GM12878 (cell line): Measurements from ENCODE around the gene CASP12. TPM values are rescaled to one million over a fixed set of nuclear protein-coding genes. Genes with fewer than 3 reads are reported as not detected.

Experiments used
- ATAC-seq: fragments of 200-7000 bp; cut with Tn5 transposase; 3 replicates; pipeline ENCODE4 v1.9.1; 2020; ENCODE audit warnings: mild to moderate bottlenecking, moderate library complexity
- BruUV-seq: library from RNA; stranded (reverse); fragments of 400-500 nt; replicated peaks from 2 replicates; lab custom pipeline; 2021; lab: Mats Ljungman, UMichigan
- CTCF ChIA-PET: fragments of 300-600 bp; sonication (Branson Sonifier 250); formaldehyde crosslinking; extraction: SDS; loops from one replicate; lab custom pipeline; 2021; ENCODE audit warnings: inconsistent platforms; lab: Yijun Ruan, JAX
- POLR2A ChIA-PET: fragments of 350-600 bp; formaldehyde crosslinking; extraction: SDS; loops from one replicate; lab custom pipeline; 2021; ENCODE audit warnings: inconsistent platforms; lab: Charles Lee
- RAD21 ChIA-PET: fragments of 300-600 bp; sonication (Branson Sonifier 250); formaldehyde crosslinking; loops from one replicate; lab custom pipeline; 2023; ENCODE audit warnings: antibody characterized with exemption; ENCODE audit not compliant: unreplicated experiment; lab: Charles Lee
- SMC1A ChIA-PET: fragments of 300-600 bp; sonication (Branson Sonifier 250); formaldehyde crosslinking; loops from one replicate; lab custom pipeline; 2023; ENCODE audit not compliant: unreplicated experiment, uncharacterized antibody; lab: Charles Lee
- DNase-seq: peaks from one replicate; pipeline ENCODE4 v3.0.0-alpha.2; 2011; ENCODE audit warnings: low read depth, low spot score
- FAIRE-seq: peaks from 3 replicates; lab custom pipeline; 2011; peaks lifted over from hg19 to GRCh38; lab: Jason Lieb, UNC
- H2AFZ ChIP-seq: 2 replicates; pipeline ENCODE4 v1.6.0; 2011; ENCODE audit warnings: low read depth, low read length, control low read depth; ENCODE audit not compliant: control insufficient read depth
- H3K27ac ChIP-seq: 2 replicates; pipeline ENCODE4 v1.5.1; 2011; ENCODE audit warnings: control low read depth; ENCODE audit not compliant: control insufficient read depth, insufficient read depth
- H3K27me3 ChIP-seq, 2 experiments: replicated peaks in 1 of 2; 2 replicates each; pipeline versions ENCODE4 v1.6.0 to v1.6.1; 2011; ENCODE audit warnings: low read length in 1 of 2; ENCODE audit not compliant: control insufficient read depth in 2 of 2, insufficient read depth in 2 of 2
- H3K36me3 ChIP-seq, 2 experiments: 2 replicates each; pipeline ENCODE4 v1.5.1; 2011; ENCODE audit warnings: low read length in 1 of 2; ENCODE audit not compliant: control insufficient read depth in 2 of 2, insufficient read depth in 2 of 2
- H3K4me1 ChIP-seq: 2 replicates; pipeline ENCODE4 v1.6.1; 2011; ENCODE audit warnings: mild to moderate bottlenecking, low read length, moderate library complexity, mixed read lengths; ENCODE audit not compliant: control insufficient read depth, insufficient read depth
- H3K4me2 ChIP-seq: 2 replicates; pipeline ENCODE4 v1.6.0; 2011; ENCODE audit warnings: control low read depth; ENCODE audit not compliant: control insufficient read depth, insufficient read depth
- H3K4me3 ChIP-seq: fragments of 200-600 bp; sonication (generic); 2 replicates; pipeline ENCODE4 v1.5.1; 2016
- H3K79me2 ChIP-seq: 2 replicates; pipeline ENCODE4 v1.6.0; 2011; ENCODE audit warnings: low read length; ENCODE audit not compliant: control insufficient read depth, insufficient read depth
- H3K9ac ChIP-seq: 2 replicates; pipeline ENCODE4 v1.8.0; 2011; ENCODE audit warnings: low read length, control low read depth, mixed read lengths; ENCODE audit not compliant: control insufficient read depth, insufficient read depth
- H3K9me3 ChIP-seq: replicated peaks from 3 replicates; pipeline ENCODE4 v1.5.1; 2011; ENCODE audit warnings: mild to moderate bottlenecking, low read length; ENCODE audit not compliant: control insufficient read depth, insufficient read depth
- H4K20me1 ChIP-seq: 2 replicates; pipeline ENCODE4 v1.6.0; 2011; ENCODE audit not compliant: control insufficient read depth, insufficient read depth
- MTA2 ChIP-seq: fragments of 450-650 bp; IDR thresholded peaks from 2 replicates; pipeline ENCODE4 v1.6.1; 2016; ENCODE audit warnings: low read depth, mild to moderate bottlenecking, moderate library complexity
- REST ChIP-seq: IDR thresholded peaks from 2 replicates; pipeline ENCODE4 v1.6.1; 2012; ENCODE audit warnings: mild to moderate bottlenecking, low read depth, low read length
- SMAD1 ChIP-seq: fragments of 450-650 bp; IDR thresholded peaks from 2 replicates; pipeline ENCODE4 v1.6.1; 2018; ENCODE audit warnings: mild to moderate bottlenecking, low read depth; ENCODE audit not compliant: partially characterized antibody
- ZZZ3 ChIP-seq: IDR thresholded peaks from 2 replicates; pipeline ENCODE4 v1.6.1; 2011; ENCODE audit warnings: low read depth; ENCODE audit not compliant: control insufficient read depth, insufficient read length
- WGBS: methylation state at CpG from one replicate; pipeline ENCODE4 v1.1.6; 2016; ENCODE audit warnings: low lambda C conversion rate; ENCODE audit not compliant: insufficient replicate concordance, insufficient coverage; ENCODE audit errors: missing lambda C conversion rate; 5-methylcytosine and 5-hydroxymethylcytosine counted together
- in situ Hi-C: fragments of 300-500 bp; cut with MboI; formaldehyde crosslinking; loops from 9 replicates; pipeline ENCODE4 v1.14.3; 2018; ENCODE audit warnings: mixed read lengths
- intact Hi-C: fragments of 100-400 bp; cut with micrococcal nuclease; formaldehyde crosslinking; loops from one replicate; pipeline ENCODE4 v1.14.2; 2022; ENCODE audit not compliant: unreplicated experiment
- polyA plus RNA-seq, 11 experiments: library from polyadenylated mRNA; depleted of rRNA in 4 of 11; unstranded in 6 of 11; stranded (reverse) in 5 of 11; fragments of >200 nt; fragmentation: Nextera tagmentation in 4 of 11; fragmentation: Illumina TruSeq in 1 of 11; extraction: Ambion mirVana in 4 of 11; extraction: Trizol in 1 of 11; gene quantifications; 1 replicate in 1 of 11; 2 replicates in 10 of 11; pipeline versions ENCODE4 v1.2.1 to v1.2.3, GENCODE V29; 2011 to 2016; ENCODE audit warnings: inconsistent platforms in 2 of 11, missing spikeins in 2 of 11, low read depth in 1 of 11
- small RNA-seq: library from RNA; depleted of rRNA; stranded (forward); fragments of <200 nt; gene quantifications from one replicate; pipeline ENCODE3, GENCODE V24; 2014
- total RNA-seq, 4 experiments: library from RNA; depleted of rRNA in 3 of 4; stranded (reverse); fragments of >200 nt in 3 of 4; fragmentation: Illumina TruSeq in 1 of 4; extraction: Trizol in 1 of 4; gene quantifications; 2 replicates each; pipeline versions ENCODE4 v1.2.1 to v1.2.3, GENCODE V29; 2013 to 2021

Gene CASP12
- total and polyA plus RNA-seq, 10 of the 15 experiments (the other 5 are each of a cell fraction or from before 2014, with no cell fraction given): 0.10 to 0.14 TPM; not detected in 8

- RAD21 ChIA-PET: no interaction called here
These were observed 61.6 kb downstream of the CASP12 start for GRCh38 chr11:104836691-104837090.

More at GRCh38 chr11:104836691-104837090, 61.6 kb downstream of the CASP12 start:
- H3K79me2 ChIP-seq: no peaks in the 10 kb centered on the region
- no peak overlapping the region for H3K4me2 ChIP-seq
- FAIRE-seq (no peak), DNase-seq (no peak), ATAC-seq (no peak)
- H3K9me3 ChIP-seq: no peaks in the 10 kb centered on the region; the same call in 2 of the 3 replicates
- no TSS peak for BruUV-seq
- H4K20me1 ChIP-seq: no peaks in the 10 kb centered on the region
- no peak for TF ChIP-seq MTA2
- TF ChIP-seq ZZZ3: no peak
- no peak for TF ChIP-seq SMAD1
- TF ChIP-seq REST: no peak
- intact Hi-C loops: no loop called here
- no peak overlapping the region for H3K27ac ChIP-seq
- no peaks in the 10 kb centered on the region; a peak in 1 of 4 replicates for H3K27me3 ChIP-seq
- no peaks in the 10 kb centered on the region for H3K4me1 ChIP-seq
- ChIA-PET POLR2A (no interaction called here), SMC1A (no interaction called here), CTCF (interaction anchor here (1.0 kb wide), 1 partner anchor 36 kb away, joined by 3 read pairs; no protein-coding TSS in a partner anchor)
- no peak overlapping the region for H3K4me3 ChIP-seq
- 39% methylated on average over 2 of the region's 2 CpGs for WGBS
- in situ Hi-C loops: no loop called here
- no peaks in the 10 kb centered on the region for H3K36me3 ChIP-seq
- no peak overlapping the region for H2AFZ ChIP-seq
- H3K9ac ChIP-seq: no peak overlapping the region

Small RNA genes lying within 50 kb of the gene (small RNA-seq; reads per million reads assigned to genes)
- not detected for gene AP002004.1

Other genes with a start within 250 kb of the CASP12 start
- gene CASP4, start 70.1 kb upstream of the CASP12 start, total RNA-seq (2014; rRNA removed): 50.7 and 57.1 TPM in 2 replicates
- 75.7 and 80.1 TPM in 2 replicates for gene CASP4, start 70.1 kb upstream of the CASP12 start, total RNA-seq (2014; rRNA removed; fragmentation: Illumina TruSeq; extraction: Trizol)
- gene CASP4, start 70.1 kb upstream of the CASP12 start, total RNA-seq (2021): 37.1 and 41.9 TPM in 2 replicates
- gene CASP4, start 70.1 kb upstream of the CASP12 start, polyA plus RNA-seq (2011; rRNA removed): 85.7 and 96.8 TPM in 2 replicates
- 113 and 130 TPM in 2 replicates for gene CASP4, start 70.1 kb upstream of the CASP12 start, polyA plus RNA-seq (2014; fragmentation: Illumina TruSeq; extraction: Trizol)
- gene CASP4, start 70.1 kb upstream of the CASP12 start, polyA plus RNA-seq (2014; fragmentation: Nextera tagmentation; extraction: Ambion mirVana): 10 to 100 TPM; 48.9 to 59.6 TPM
- 47.5 and 49.3 TPM in 2 replicates for gene CASP4, start 70.1 kb upstream of the CASP12 start, polyA plus RNA-seq (2014; rRNA removed)
- gene CASP4, start 70.1 kb upstream of the CASP12 start, polyA plus RNA-seq (2016; fragmentation: Nextera tagmentation; extraction: Ambion mirVana): 10 to 100 TPM; 25.3 to 26.6 TPM
- not detected in 2 replicates for gene CASP5, start 124.7 kb upstream of the CASP12 start, total RNA-seq (2014; rRNA removed)
- not detected in 2 replicates for gene CASP5, start 124.7 kb upstream of the CASP12 start, total RNA-seq (2014; rRNA removed; fragmentation: Illumina TruSeq; extraction: Trizol)
- gene CASP5, start 124.7 kb upstream of the CASP12 start, total RNA-seq (2021): not detected in 2 replicates
- gene CASP5, start 124.7 kb upstream of the CASP12 start, polyA plus RNA-seq (2011; rRNA removed): not detected in 2 replicates
- not detected in 2 replicates for gene CASP5, start 124.7 kb upstream of the CASP12 start, polyA plus RNA-seq (2014; fragmentation: Illumina TruSeq; extraction: Trizol)
- not detected for gene CASP5, start 124.7 kb upstream of the CASP12 start, polyA plus RNA-seq (2014; fragmentation: Nextera tagmentation; extraction: Ambion mirVana)
- not detected in 2 replicates for gene CASP5, start 124.7 kb upstream of the CASP12 start, polyA plus RNA-seq (2014; rRNA removed)
- gene CASP5, start 124.7 kb upstream of the CASP12 start, polyA plus RNA-seq (2016; fragmentation: Nextera tagmentation; extraction: Ambion mirVana): not detected
- gene CASP1, start 136.7 kb upstream of the CASP12 start, total RNA-seq (2014; rRNA removed): 9.0 and 12.9 TPM in 2 replicates
- 12.0 and 12.5 TPM in 2 replicates for gene CASP1, start 136.7 kb upstream of the CASP12 start, total RNA-seq (2014; rRNA removed; fragmentation: Illumina TruSeq; extraction: Trizol)
- 11.1 and 12.9 TPM in 2 replicates for gene CASP1, start 136.7 kb upstream of the CASP12 start, total RNA-seq (2021)
- 39.7 and 54.2 TPM in 2 replicates for gene CASP1, start 136.7 kb upstream of the CASP12 start, polyA plus RNA-seq (2011; rRNA removed)
- gene CASP1, start 136.7 kb upstream of the CASP12 start, polyA plus RNA-seq (2014; fragmentation: Illumina TruSeq; extraction: Trizol): 14.7 and 17.8 TPM in 2 replicates
- 10 to 100 TPM; 23.4 to 27.2 TPM for gene CASP1, start 136.7 kb upstream of the CASP12 start, polyA plus RNA-seq (2014; fragmentation: Nextera tagmentation; extraction: Ambion mirVana)
- gene CASP1, start 136.7 kb upstream of the CASP12 start, polyA plus RNA-seq (2014; rRNA removed): 13.9 and 18.0 TPM in 2 replicates
- gene CASP1, start 136.7 kb upstream of the CASP12 start, polyA plus RNA-seq (2016; fragmentation: Nextera tagmentation; extraction: Ambion mirVana): 10 to 100 TPM; 16.9 to 17.3 TPM
- gene CARD16, start 146.9 kb upstream of the CASP12 start, total RNA-seq (2014; rRNA removed): 11.8 and 13.8 TPM in 2 replicates
- 17.1 and 19.9 TPM in 2 replicates for gene CARD16, start 146.9 kb upstream of the CASP12 start, total RNA-seq (2014; rRNA removed; fragmentation: Illumina TruSeq; extraction: Trizol)
- gene CARD16, start 146.9 kb upstream of the CASP12 start, total RNA-seq (2021): 13.5 and 15.1 TPM in 2 replicates
- gene CARD16, start 146.9 kb upstream of the CASP12 start, polyA plus RNA-seq (2011; rRNA removed): 22.2 and 31.3 TPM in 2 replicates
- 25.3 and 29.6 TPM in 2 replicates for gene CARD16, start 146.9 kb upstream of the CASP12 start, polyA plus RNA-seq (2014; fragmentation: Illumina TruSeq; extraction: Trizol)
- 10 to 100 TPM; 75.8 to 76.3 TPM for gene CARD16, start 146.9 kb upstream of the CASP12 start, polyA plus RNA-seq (2014; fragmentation: Nextera tagmentation; extraction: Ambion mirVana)
- 20.1 and 25.7 TPM in 2 replicates for gene CARD16, start 146.9 kb upstream of the CASP12 start, polyA plus RNA-seq (2014; rRNA removed)
- gene CARD16, start 146.9 kb upstream of the CASP12 start, polyA plus RNA-seq (2016; fragmentation: Nextera tagmentation; extraction: Ambion mirVana): 10 to 100 TPM; 29.9 to 30.3 TPM
- not detected in 2 replicates for gene CARD18, start 241.3 kb upstream of the CASP12 start, total RNA-seq (2014; rRNA removed)
- not detected in 2 replicates for gene CARD18, start 241.3 kb upstream of the CASP12 start, total RNA-seq (2014; rRNA removed; fragmentation: Illumina TruSeq; extraction: Trizol)
- gene CARD18, start 241.3 kb upstream of the CASP12 start, total RNA-seq (2021): not detected in 2 replicates
- not detected in 2 replicates for gene CARD18, start 241.3 kb upstream of the CASP12 start, polyA plus RNA-seq (2011; rRNA removed)
- not detected in 2 replicates for gene CARD18, start 241.3 kb upstream of the CASP12 start, polyA plus RNA-seq (2014; fragmentation: Illumina TruSeq; extraction: Trizol)
- gene CARD18, start 241.3 kb upstream of the CASP12 start, polyA plus RNA-seq (2014; fragmentation: Nextera tagmentation; extraction: Ambion mirVana): not detected
- not detected in 2 replicates for gene CARD18, start 241.3 kb upstream of the CASP12 start, polyA plus RNA-seq (2014; rRNA removed)
- gene CARD18, start 241.3 kb upstream of the CASP12 start, polyA plus RNA-seq (2016; fragmentation: Nextera tagmentation; extraction: Ambion mirVana): not detected